Stimulated activated CD8-positive, alpha-beta memory T cell treated with anti-CD3 and anti-CD28 coated beads, Interleukin-2, amount 100 ng/mL, for 1 hour (primary cell): ENCODE data around the gene DGCR8.

Source experiments
- DNase-seq, 2 donors: peaks; one replicate each; pipeline ENCODE4 v3.0.0-alpha.2; 2020; ENCODE audit warnings: low read depth in 2 of 2

The DGCR8 gene

DNA sequence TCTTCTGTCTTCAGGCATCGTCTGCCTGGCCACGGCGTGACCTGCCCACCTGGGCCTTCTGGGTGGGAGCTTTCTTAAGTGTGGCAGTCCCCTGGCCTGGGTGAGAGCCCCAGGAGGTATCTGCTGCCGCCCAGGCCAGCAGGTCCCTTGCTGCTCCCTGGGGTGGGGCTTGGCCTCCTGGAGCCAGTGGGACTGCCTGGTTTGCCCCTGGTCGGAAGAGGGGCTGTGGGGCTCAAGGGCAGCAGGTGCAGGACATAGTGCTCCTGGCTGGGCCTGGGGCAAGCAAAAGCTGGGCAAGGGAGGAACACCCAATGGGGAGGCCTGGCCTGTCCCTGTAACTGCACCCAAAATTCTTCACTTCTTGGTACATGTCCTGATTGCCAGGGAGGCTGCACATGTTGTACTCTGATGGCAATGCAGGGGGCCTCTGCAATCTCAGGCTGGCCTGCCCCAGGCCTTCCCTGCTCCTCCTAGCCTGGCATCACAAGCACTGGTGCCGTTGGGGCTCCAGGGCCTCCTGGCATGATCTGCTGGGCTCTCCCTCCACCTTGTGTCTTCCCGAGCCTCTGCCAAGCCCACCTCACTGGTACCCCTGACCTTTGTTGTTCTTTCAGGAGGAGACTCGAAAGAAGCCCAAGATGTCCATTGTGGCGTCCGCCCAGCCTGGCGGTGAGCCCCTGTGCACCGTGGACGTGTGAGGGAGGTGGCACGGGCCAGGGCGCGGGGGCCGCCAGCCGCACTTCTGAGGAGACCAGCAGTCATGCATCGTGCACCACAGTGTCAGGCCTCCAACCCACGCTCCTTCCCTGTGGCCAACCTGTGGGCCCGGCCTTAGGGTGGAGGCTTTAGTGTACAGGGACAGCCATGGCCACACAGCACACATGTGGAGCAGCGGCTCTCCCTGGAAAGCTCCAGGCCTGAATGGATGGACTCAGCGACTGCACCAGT lies 29.6 kb downstream of the DGCR8 start:
- DNase-seq, result no peak

DNA sequence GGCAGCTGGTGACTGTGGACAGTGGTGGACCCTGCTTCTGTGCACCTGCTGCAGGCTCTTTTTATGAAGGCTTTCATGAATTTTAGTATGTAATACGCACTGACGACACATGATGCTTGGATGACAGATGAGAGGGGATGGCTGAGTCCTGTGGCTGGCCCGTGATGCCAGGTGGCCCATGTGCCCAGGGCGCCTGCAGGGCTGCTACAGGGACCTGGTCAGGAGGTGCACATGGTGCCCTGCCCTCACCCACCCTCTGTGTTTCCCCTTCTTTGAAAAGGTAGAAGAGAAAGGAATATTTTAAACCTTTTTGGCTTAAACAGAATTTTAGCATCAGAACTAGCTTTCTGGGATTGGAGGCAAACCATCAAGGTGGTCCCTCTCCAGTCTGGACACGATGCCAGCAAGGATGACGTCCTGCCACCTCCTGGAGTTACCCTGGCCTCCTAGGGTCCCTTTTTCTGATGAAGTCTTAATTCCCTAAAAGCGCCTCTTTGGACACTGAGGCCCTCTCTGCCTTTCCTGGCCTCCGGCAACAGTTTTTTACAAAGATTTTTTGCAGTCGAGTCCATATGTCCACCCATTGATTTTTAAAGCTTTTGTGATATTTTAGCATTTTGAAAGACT lies 30.4 kb downstream of the DGCR8 start:
- no peak for DNase-seq

DNA sequence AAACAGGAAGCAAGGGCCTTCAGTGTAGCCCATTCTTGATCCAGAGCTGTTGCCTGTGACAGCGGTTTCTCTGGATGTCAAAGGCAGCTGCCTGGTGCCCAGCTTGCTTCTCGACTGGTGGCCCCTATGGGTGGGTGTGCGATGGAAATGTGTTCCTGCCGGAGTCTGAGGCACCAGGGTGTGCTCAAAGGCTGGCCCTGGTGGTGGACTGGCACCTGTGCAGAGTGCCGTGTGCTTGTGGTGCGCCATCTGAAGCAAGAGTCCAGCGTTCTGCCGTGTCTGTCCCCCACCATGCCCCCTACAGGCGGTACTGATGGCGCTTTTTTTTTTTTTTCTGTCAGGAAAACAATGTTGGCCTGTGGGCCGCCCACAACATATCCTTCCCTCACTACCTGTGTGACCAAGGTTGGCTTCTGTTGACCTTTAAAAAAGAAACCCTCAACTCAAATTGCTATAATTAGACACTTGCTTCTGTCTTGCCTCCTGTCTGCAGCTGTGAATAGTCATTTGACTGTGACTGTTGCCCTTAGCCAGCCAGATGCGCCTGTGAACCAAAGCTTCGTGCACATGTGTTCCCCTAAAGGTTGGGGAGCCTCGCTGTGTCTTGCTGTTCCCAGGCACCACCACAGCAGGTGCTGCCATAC lies 31.1 kb downstream of the DGCR8 start:
- no peak for DNase-seq

DNA sequence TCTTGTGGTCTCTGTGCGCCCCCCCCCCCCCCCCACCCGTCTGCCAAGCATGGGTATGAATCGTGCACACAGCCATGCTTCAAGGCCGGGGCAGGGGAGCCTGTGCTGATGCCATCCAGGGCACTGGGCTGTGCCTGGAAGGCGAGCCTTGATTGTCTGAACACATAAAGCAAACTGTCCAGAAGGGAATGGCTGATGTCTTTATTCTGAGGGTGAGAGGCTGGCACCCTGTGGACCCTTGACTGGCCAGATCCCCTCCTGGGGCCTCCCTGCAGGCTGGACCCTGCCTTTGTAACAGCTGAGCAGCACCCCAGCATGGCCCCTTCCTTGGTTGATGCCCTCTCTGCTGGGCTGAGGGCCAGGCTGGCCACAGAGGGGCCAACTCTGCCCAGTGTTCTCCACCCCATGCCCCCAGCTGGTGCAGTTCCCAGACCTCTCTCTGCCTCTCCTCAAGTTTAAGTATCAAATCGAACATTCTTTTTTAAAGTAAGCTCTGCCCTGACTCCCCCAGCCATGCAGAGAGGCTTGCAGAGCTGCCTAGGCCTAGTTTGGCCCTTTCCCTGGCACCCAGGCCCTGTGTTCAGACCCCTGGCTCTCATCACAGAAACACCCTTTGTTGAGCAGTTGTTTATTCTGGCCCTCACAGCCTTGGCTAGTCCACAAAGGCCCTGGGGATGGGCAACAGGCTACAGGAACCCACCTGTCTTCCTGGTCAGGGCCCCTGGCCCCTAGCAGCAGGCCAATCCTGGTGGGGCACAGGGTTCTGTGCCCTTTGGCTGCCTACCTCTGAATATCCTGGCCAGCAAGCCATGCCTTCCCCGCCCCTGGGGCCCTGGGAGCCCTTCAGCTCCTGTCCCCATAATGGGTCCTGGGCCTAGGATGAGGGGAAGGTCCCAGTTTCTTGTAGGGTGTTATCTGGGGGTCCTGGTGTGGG lies 31.9 kb downstream of the DGCR8 start:
- DNase-seq, result no peak

DNA sequence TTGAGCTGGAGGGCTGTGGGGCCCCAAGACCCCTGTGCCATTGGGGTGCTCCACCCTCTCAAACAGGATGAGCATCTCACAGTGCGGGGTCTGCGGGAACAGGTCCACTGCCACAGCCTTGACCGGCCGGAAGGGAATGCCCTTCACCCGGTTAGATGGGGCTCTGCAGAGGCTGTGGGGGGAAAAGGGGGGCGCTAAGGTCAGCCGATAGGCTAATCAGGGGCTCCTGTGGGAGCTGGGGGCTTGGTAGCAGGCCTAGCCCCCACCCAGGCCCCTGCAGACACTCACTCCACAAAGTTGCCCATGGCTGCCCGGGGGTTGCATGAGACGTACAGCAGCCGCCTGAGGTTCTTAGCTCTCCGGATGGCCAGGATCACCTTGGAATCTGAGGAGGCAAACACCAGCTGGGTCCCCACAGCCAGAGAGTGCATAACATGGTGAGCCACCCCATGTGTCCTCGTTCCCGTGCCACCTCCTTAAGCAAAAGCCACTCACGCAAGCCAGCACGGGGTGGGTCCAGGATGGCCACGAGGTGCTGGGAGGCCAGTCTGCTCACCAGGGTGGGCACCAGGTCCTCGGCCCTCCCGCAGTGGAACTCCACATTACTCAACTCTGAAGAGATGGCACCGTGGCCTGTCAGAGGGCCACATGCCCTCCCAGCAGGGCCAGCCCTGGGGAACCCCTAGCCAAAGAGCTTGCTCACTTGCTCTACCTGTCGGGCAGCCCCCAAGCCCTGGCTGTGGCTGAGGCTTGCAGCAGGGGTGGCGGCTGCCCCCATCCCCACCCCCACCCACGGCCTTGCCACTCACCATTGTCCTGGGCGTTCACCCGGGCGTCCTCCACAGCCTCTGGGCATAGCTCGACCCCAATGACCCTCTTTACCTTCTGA lies 32.8 kb downstream of the DGCR8 start:
- DNase-seq, result no peak

DNA sequence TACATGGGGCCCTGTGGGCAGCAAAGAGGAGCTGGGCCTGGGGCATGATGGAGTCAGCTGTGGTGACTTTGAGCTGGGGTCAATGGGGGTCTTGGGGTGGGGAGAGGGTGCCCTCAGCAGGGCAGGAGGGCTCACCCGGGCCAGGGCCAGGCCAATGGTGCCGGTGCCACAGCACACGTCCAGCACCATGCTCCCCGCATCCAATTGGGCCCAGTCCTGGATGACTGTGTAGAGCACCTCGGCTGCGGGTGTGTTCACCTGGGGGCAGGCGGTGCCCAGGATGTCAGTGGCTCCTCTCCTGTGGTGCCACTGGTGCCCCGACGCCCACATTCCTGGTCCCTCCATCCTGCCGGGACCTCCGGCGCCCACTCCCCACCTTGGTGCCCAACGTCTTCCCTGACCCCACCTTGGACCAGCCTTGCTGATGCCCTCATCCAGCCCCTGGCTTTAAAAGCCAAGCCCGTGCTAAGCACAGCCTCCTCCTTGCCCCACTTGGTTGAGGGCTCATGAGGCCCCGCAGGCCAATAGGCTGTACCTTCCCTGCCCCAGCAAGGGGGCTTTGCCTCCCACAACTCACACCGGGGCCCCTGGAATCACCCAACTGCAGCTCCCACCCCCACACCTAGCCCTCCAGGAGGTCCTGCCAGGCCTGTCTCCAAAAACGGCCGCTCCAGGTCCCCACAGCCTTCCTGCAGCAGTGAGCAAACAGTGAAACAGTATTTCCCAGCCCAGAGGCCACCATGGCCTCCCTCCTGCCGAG lies 33.7 kb downstream of the DGCR8 start:
- no peak for DNase-seq

DNA sequence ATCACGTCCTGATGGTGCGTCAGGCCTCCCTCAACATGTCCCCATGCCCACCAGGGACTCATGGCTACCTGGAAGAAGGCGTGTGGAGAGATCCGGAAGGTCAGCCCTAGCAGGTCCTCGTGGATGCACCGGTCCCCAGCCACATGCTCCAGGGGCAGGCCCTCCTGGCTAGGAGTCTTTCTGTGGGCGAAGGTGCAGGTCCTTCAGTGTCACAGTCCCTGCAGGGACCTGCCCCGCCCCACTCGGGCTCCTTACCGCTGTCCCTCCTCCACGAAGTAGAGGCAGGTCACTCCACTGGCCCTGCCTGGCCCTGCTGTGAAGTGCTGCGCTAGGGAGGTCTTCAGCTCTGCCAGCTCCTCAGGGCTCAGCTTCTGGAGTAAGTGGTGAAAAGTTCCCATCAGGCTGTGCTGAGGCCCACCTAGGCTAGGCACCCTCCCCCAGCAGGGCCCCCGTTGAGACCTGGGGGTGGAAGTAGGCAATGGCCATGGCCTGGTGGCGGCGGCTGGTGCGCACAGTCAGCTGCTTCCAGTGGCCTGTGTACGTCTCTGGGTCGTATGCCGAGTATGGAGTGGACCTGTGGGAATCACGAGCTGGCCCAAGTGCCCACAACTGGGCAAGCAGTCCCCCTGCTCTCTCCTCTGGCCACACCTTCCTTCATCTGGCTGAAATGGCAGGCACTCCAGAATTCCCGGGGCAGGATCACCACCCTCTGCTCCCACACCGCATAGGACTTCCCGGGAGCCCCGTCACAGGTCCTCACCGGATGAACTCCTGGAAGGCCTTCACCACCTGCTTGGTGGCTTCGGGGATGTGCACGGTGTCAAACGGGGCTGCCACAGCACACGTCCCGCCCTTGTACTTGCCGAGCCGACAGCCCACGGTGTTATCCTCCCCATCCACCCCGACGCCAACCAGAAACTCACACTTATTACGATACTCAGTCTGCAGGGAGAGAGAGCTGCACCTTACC lies 34.8 kb downstream of the DGCR8 start:
- no peak for DNase-seq

DNA sequence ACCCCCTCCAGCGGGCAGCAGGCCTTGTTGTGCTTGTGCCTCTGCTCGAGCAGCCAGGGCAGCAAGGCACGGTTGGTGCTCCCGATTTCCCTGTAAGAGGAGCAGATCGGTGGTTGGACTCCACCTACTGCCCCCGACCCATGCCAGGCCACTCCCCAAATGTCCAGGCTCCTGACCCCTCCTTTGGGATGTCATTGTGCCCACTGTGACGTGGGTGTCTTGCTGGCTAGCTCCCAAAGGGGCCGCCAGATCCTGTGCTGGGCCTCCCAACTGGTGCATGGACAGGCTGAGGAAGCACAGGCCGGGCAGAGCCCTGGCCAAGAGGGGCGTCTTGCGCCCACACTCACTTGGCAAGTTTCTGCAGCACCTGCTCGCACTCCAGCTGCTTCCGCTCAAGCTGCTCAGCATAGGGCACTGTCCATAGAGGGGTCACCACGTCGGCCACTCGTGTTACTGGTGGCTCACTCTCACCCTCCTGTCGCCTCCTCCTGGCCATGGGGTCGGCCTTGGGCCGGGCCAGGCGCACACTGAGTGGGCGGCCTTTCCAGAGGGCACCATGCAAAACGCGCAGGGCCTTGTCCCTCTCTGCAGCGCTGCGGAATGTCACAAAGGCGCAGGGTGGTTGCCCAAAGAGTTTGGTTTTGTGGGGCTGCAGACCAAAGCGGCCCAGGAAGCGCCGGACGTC lies 35.8 kb downstream of the DGCR8 start, which contains the start of gene RANBP1:
RANBP1 (plus strand) TSS at position 414 of the 685 bp plus-strand sequence; CDS start at position 495, 81 bp downstream.
- DNase-seq, result no peak

DNA sequence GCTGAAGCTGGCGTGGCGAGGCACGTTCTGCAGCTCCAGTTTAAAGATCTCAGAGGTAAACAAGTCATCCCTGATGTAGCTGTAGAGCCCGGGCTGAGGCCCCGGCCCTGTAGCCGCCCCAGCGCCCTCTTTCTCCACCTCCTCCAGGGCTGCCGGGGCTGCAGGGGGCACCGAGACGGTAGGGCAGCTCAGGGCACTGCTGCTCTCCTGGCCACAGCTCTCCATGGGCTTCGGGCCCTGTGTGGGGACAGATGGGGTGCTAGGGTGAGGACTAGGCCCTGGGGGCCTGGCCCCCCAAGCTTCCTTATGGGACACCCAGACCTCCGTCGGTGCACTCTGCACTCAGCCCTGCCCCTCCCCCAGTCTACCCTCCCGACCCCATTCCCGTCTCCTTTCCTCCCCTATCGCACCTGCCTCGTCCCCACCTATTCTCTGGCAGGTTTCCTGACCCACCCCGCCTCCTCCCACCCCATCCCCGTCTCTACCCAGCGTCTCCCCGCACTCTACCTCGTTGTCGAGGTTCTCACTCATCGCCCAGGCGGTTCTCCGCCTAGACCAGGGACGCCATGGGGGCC lies 36.4 kb downstream of the DGCR8 start:
- no peak for DNase-seq

DNA sequence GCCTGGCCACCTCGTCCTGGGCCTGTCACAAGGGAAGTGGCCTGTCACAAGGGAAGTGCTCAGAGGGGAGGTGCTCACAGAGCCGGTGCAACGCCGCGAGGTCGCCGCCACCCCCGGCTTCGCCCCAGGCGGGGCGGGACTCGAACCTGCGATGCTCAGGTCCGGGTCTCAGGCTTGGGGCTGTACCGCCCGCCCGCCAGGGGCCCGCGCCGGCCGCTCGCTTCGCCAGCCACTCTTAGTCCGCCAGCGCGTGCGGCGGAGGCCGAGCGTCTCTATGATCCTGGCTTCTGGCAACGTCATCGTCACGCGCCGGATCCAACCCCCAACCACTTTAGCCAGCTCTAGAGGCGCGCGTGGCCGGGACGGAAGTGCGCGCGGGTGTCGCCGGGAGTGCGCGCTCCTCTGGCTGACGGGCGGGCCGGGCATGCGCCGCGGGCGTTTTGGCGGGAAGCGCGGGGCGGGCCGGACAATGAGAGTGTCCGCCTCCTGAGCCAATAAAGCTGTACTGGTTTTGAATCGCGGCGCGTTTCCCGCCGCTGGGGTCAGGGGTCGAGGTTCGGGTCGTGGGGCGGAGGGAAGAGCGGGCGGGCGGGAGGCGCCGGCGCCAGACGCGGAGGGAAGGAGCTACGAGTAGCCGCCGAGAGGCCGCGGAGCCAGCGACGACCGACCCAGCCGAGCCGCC lies 37.1 kb downstream of the DGCR8 start, which contains the start of gene TRMT2A:
TRMT2A (minus strand) TSS at position 276 of the 682 bp plus-strand sequence. CDS start 320 bp downstream, outside the sequence.
- peak; percentile 93 to 94 for DNase-seq

DNA sequence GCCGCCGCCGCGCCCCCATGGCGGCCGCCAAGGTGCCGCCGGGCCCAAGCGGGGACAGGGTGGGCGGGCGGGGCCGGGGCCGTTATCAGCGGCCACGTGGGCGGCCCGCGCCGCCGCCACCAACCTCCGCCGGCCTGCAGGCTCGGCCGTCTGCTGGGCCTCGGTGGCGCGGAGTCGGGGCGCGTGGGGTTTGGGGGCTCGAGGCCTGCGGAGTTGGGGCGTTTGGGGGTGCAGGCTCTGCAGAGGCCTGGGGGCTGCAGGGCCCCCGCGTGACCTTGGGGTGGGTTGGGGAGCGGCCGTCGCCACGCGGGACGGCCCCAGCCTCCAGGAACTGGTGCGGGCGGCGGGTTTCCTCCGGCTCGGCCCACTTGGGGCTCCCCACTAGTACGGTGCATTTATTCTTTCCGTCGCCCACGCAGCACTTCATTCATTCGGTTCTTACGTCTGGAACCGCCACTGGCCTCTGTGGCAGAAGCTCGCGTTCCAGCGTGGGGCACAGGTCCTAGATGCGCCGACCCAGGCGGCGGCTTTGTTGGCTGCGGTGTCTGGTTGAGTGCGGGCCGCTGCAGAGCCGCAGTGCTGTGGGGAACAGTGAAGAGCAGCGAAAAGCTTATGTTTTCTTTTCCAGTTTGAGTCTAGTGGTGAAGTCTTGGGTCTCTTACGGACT lies 37.7 kb downstream of the DGCR8 start:
- DNase-seq, result peak in 1 of 2 donors; percentile 41

DNA sequence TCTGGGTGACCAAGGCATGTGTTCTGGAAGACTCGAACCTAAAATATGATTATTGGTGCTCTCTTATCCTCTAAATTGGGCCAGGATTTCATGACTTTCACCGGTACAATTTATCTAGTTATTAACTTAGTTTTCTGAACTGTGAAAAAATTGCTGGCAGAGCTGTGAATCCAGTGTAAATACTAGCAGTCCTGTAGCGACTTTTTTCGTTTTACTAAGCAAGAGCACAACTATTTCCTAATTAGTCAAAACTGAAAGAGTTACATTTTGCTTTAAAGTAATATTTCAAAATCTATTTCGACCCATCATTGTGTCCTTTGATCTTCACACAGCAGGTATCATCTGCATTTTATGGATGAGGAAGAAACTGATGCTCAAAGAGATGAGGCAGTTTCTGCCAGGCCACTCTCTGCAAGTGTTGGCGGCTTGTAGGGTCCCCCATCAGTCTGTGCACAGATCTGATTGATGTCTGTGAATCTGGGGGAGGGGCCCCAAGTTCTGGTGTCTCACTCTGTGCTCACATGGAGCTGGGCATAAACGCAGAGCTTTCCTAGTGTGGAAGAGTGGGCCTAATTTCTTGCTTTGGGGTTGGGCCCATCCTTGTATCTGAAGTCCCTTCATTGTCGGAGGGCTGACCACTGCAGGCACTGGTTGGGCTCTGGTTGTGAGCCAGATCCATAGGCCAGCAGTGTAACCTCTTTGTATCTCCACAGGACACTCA lies 38.4 kb downstream of the DGCR8 start:
- DNase-seq, result no peak

DNA sequence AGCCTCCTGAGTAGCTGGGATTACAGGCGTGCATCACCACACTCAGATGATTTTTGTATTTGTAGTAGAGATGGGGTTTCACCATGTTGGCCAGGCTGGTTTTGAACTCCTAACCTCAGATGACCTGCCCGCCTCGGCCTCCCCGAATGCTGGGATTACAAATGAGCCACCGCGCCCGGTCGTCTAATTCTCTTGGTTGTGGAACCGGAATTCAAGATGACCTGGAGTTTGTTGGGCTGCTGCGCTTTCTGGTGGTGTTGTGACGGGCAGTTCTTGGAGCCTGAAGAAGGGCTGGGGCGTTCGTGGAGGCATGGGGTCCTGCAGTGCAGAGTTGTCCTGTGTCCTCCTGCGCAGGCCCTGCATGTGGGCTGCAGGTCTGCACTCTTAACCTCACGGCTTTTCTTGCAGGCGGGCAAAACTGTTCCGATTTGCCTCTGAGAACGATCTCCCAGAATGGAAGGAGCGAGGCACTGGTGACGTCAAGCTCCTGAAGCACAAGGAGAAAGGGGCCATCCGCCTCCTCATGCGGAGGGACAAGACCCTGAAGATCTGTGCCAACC lies 41.9 kb downstream of the DGCR8 start:
- no peak for DNase-seq

DNA sequence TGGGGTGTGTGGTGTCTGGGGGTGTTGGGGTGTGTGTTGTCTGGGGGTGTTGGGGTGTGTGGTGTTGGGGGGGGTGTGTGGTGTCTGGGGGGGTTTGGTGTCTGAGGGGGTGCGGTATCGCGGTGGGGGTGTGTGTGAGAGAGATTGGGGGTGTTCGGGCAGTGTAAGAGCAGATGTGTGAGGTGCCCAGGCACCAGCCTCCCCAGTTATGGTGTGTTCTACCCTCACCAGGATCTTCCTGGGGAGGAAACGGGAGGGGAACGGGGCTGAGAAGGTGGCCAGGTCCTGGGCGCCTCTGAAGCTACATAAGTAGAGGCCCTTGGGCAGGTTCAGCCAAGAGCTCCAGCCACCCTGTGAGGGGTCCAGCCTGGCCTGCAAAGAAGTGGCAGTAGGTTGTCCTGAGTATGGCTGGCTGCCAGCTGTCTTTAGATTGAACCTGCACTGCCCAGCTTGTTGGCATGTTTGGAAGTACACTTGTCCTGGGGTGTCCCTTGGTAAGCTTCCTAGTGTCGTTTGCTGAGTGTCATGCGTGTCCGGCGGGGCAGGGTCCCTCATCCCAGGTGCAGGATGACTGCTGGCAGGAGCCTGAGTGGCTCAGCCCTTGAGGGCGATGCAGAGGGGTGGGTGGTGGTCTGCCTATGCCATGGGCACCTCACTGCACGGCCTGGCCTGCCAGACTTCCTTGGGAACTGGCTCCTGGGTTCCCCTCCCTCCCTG lies 43.5 kb downstream of the DGCR8 start:
- DNase-seq, result no peak
